Trophoblast cell (in vitro differentiated cells and primary cell): ENCODE measurements around the gene THOC6.

Source experiments
- DNase-seq, 2 donors: peaks; one replicate each; pipeline ENCODE4 v3.0.0-alpha.2; 2016
- H2AFZ ChIP-seq: 2 replicates; pipeline ENCODE4 v1.6.1; 2013; ENCODE audit warnings: low read length, moderate library complexity, mild to moderate bottlenecking; ENCODE audit not compliant: insufficient read depth, poor library complexity
- H2AK5ac ChIP-seq: 2 replicates; pipeline ENCODE4 v1.6.1; 2013; ENCODE audit warnings: mild to moderate bottlenecking, low read length
- H2BK120ac ChIP-seq: 2 replicates; pipeline ENCODE4 v1.6.1; 2013; ENCODE audit warnings: low read length, mild to moderate bottlenecking, moderate library complexity; ENCODE audit not compliant: insufficient read depth, poor library complexity
- H2BK12ac ChIP-seq: 2 replicates; pipeline ENCODE4 v1.6.1; 2013; ENCODE audit warnings: mild to moderate bottlenecking, low read length, moderate library complexity
- H2BK5ac ChIP-seq: 2 replicates; pipeline ENCODE4 v1.6.1; 2013; ENCODE audit warnings: low read length, low read depth, moderate library complexity, mild to moderate bottlenecking; ENCODE audit not compliant: poor library complexity
- H3K14ac ChIP-seq: 2 replicates; pipeline ENCODE4 v1.6.1; 2013; ENCODE audit warnings: mild to moderate bottlenecking, low read length
- H3K18ac ChIP-seq: 2 replicates; pipeline ENCODE4 v1.6.1; 2013; ENCODE audit warnings: mild to moderate bottlenecking, low read length
- H3K23ac ChIP-seq: 2 replicates; pipeline ENCODE4 v1.6.1; 2013; ENCODE audit warnings: low read length
- H3K27ac ChIP-seq: 2 replicates; pipeline ENCODE4 v1.5.1; 2013; ENCODE audit warnings: low read depth, mild to moderate bottlenecking, inconsistent platforms, low read length, moderate library complexity
- H3K27me3 ChIP-seq: 2 replicates; pipeline ENCODE4 v1.6.1; 2013; ENCODE audit warnings: inconsistent platforms, mild to moderate bottlenecking, low read length, moderate library complexity; ENCODE audit not compliant: insufficient read depth
- H3K36me3 ChIP-seq, 2 experiments: 1 replicate in 1 of 2; 2 replicates in 1 of 2; pipeline ENCODE4 v1.6.1; 2013; ENCODE audit warnings: low read length in 2 of 2, mild to moderate bottlenecking in 2 of 2, moderate library complexity in 1 of 2; ENCODE audit not compliant: insufficient read depth in 2 of 2, control insufficient read depth in 1 of 2
- H3K4ac ChIP-seq: 2 replicates; pipeline ENCODE4 v1.6.1; 2013; ENCODE audit warnings: low read depth, mild to moderate bottlenecking, low read length, moderate library complexity
- H3K4me1 ChIP-seq, 2 experiments: 1 replicate in 1 of 2; 2 replicates in 1 of 2; pipeline ENCODE4 v1.6.1; 2013; ENCODE audit warnings: low read length in 2 of 2, mild to moderate bottlenecking in 2 of 2, moderate library complexity in 1 of 2; ENCODE audit not compliant: insufficient read depth in 2 of 2, control insufficient read depth in 1 of 2
- H3K4me2 ChIP-seq: 2 replicates; pipeline ENCODE4 v1.6.1; 2013; ENCODE audit warnings: inconsistent platforms, mild to moderate bottlenecking, low read length, moderate library complexity
- H3K4me3 ChIP-seq: 2 replicates; pipeline ENCODE4 v1.5.1; 2013; ENCODE audit warnings: mild to moderate bottlenecking, low read depth, low read length, inconsistent platforms
- H3K79me1 ChIP-seq: one replicate; pipeline ENCODE4 v1.6.1; 2013; ENCODE audit warnings: low read length
- H3K79me2 ChIP-seq: 2 replicates; pipeline ENCODE4 v1.6.1; 2013; ENCODE audit warnings: low read length, mild to moderate bottlenecking; ENCODE audit not compliant: control insufficient read depth, insufficient read depth, poor library complexity
- H3K9ac ChIP-seq: 2 replicates; pipeline ENCODE4 v1.6.1; 2013; ENCODE audit warnings: mild to moderate bottlenecking, low read length
- H3K9me3 ChIP-seq: 2 replicates; pipeline ENCODE4 v1.6.1; 2013; ENCODE audit warnings: low read depth, mild to moderate bottlenecking, control low read depth, inconsistent platforms, low read length; ENCODE audit not compliant: insufficient read depth
- H4K12ac ChIP-seq: 2 replicates; pipeline ENCODE4 v1.6.1; 2013; ENCODE audit warnings: low read depth, mild to moderate bottlenecking, low read length, moderate library complexity
- H4K8ac ChIP-seq: 2 replicates; pipeline ENCODE4 v1.6.1; 2013; ENCODE audit warnings: low read depth, mild to moderate bottlenecking, low read length, moderate library complexity
- H4K91ac ChIP-seq: one replicate; pipeline ENCODE4 v1.6.1; 2013; ENCODE audit warnings: low read depth, mild to moderate bottlenecking, low read length, moderate library complexity
- WGBS: extraction: QIAGEN DNeasy Blood & Tissue Kit; methylation state at CpG from one replicate; pipeline ENCODE4 v1.1.7; 2013; ENCODE audit warnings: missing lambda C conversion rate; ENCODE audit not compliant: insufficient read length, insufficient coverage; ENCODE audit errors: extremely low coverage; 5-methylcytosine and 5-hydroxymethylcytosine counted together

THOC6 gene

DNA sequence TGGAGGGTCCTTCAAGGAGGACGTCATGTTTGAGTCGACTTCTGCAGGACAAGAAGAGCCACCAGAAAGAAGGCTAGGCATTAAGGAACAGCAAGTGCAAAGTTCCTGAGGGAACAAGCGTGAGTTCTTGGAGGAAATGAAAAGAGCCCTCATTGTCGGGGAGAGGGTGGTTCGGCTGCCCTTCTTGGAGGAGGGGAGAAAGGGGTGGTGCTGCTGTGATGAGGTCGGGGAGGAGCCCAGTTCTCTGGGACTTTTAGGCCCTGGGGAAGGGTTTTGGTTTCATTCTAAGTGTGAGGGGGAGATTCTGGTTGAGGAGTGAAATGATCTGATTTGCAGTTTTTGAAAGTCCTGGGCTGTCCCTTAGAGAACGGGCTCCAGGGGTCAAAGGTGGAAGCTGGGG, 8.8 kb downstream of the THOC6 start:
- H4K8ac ChIP-seq: no peak overlapping the region
- no peak overlapping the region for H4K91ac ChIP-seq
- no peak overlapping the region for H3K4me3 ChIP-seq
- no peak overlapping the region for H2AK5ac ChIP-seq
- H3K79me1 ChIP-seq: no peaks in the 10 kb centered on the region
- no CpG with 5 or more reads among the region's 7 CpGs for WGBS
- no peak overlapping the region for H3K4ac ChIP-seq
- no peak overlapping the region for H3K4me2 ChIP-seq
- H4K12ac ChIP-seq: no peak overlapping the region
- H2AFZ ChIP-seq: no peak overlapping the region
- no peak overlapping the region for H3K23ac ChIP-seq
- DNase-seq: no peak
- H3K9me3 ChIP-seq: no peaks in the 10 kb centered on the region
- peaks cover 10 to 11% of the 10 kb centered on the region in 2 experiments for H3K4me1 ChIP-seq
- no peak overlapping the region for H2BK120ac ChIP-seq
- H3K27ac ChIP-seq: no peak overlapping the region
- no peaks in the 10 kb centered on the region for H3K79me2 ChIP-seq
- H3K18ac ChIP-seq: no peak overlapping the region
- H2BK12ac ChIP-seq: no peak overlapping the region
- no peak overlapping the region for H2BK5ac ChIP-seq
- no peak overlapping the region for H3K9ac ChIP-seq
- no peaks in the 10 kb centered on the region for H3K36me3 ChIP-seq
- H3K14ac ChIP-seq: no peak overlapping the region
- H3K27me3 ChIP-seq: peaks cover 10% of the 10 kb centered on the region

DNA sequence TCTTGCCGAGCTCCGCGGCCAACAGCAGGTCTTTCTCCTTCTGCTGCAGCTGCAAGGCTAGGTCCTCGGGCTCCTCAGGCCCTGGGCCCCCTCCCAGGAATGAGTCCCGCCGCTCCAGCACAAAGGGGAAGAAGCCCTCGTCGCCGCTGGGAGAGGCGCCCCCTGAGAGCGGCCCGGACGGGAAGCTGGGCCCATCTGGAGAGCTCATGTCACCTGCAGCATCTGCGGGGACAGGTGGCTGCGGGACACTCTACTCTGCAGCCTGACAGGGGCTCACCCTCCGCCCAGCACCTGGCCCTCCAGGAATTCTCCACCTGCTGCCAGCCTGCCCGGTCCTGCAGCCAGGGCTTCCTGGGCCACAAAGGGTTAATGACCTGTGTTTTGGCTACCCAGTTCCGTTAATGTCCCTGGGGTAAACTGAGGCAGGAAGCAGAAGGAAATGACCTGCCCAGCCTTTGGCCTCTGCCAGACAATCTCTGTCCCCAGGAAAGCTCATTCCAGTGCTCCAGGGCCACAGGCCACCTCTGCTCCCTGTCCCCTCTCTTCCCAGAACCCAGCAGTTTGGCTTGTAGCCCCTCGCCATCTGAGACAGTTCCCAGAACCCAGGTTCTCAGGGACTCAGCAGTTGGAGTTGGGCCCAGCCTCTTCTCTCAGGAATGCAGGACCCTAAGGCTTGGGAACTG, 11.6 kb downstream of the THOC6 start:
- no peak overlapping the region for H3K4me3 ChIP-seq
- H3K4ac ChIP-seq: no peak overlapping the region
- no CpG with 5 or more reads among the region's 19 CpGs for WGBS
- H4K8ac ChIP-seq: no peak overlapping the region
- H4K12ac ChIP-seq: no peak overlapping the region
- H2AFZ ChIP-seq: no peak overlapping the region
- DNase-seq: no peak
- H3K36me3 ChIP-seq: no peaks in the 10 kb centered on the region
- H3K79me1 ChIP-seq: peaks cover 1% of the 10 kb centered on the region
- H3K9me3 ChIP-seq: no peaks in the 10 kb centered on the region
- no peak overlapping the region for H2BK5ac ChIP-seq
- no peak overlapping the region for H2BK12ac ChIP-seq
- no peaks in the 10 kb centered on the region for H3K79me2 ChIP-seq
- no peak overlapping the region for H3K4me2 ChIP-seq
- no peak overlapping the region for H3K23ac ChIP-seq
- no peak overlapping the region for H3K27ac ChIP-seq
- no peak overlapping the region for H3K18ac ChIP-seq
- peaks cover 5 to 7% of the 10 kb centered on the region in 2 experiments for H3K4me1 ChIP-seq
- no peak overlapping the region for H4K91ac ChIP-seq
- H2AK5ac ChIP-seq: no peak overlapping the region
- no peak overlapping the region for H3K14ac ChIP-seq
- H3K9ac ChIP-seq: no peak overlapping the region
- peaks cover 10% of the 10 kb centered on the region for H3K27me3 ChIP-seq
- H2BK120ac ChIP-seq: no peak overlapping the region

DNA sequence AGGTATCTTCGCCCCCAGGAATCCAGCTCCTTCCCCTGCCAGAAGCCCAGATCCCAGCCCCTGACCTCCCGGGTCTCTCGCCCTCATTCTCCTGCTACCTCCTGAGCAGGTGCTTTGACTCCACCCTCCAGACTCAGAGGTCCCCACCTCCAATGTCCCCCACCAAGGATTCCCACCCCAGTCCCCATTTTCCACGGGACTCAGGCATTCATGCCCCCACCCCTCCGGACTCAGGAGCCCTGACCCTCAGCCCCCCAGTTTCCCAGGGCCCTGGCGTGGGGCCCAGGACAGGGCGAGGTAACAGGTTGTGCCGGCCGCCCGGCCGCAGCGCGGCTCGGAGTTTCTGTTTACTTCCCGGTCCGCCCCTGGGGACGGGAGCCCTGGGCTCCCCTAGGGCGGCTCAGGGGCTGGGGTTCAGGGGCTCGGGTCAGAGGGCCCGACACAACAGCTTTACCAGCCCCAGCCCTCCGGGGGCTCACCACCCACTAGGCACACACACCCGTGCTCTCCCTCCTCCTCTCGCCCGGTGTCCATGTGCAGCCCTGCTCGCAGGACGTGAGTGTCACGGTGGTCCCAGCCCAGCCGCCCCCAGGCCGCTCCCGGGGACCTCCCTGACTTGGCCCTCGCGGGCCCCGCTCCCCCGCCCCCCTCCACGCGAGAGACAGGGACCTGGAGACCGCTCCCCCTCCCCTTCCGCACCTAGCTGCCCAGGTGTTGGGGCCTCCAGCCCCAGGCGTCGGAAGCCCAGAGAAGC, 12.3 kb downstream of the THOC6 start:
- H3K14ac ChIP-seq: peak overlapping the region; percentile 25
- no peak overlapping the region for H3K23ac ChIP-seq
- no peak for DNase-seq
- peak overlapping the region; percentile 51 for H3K4me2 ChIP-seq
- H3K9me3 ChIP-seq: no peaks in the 10 kb centered on the region
- H3K9ac ChIP-seq: no peak overlapping the region
- H3K4me1 ChIP-seq: peaks cover 5 to 7% of the 10 kb centered on the region in 2 experiments
- no peak overlapping the region for H3K27ac ChIP-seq
- H2BK5ac ChIP-seq: no peak overlapping the region
- no peak overlapping the region for H2BK120ac ChIP-seq
- no CpG with 5 or more reads among the region's 40 CpGs for WGBS
- no peaks in the 10 kb centered on the region for H3K36me3 ChIP-seq
- peak overlapping the region; percentile 26 for H3K4me3 ChIP-seq
- no peak overlapping the region for H2AK5ac ChIP-seq
- H3K79me1 ChIP-seq: peaks cover 1% of the 10 kb centered on the region
- peak overlapping the region; percentile 28 for H4K12ac ChIP-seq
- H3K27me3 ChIP-seq: peaks cover 10% of the 10 kb centered on the region
- H4K91ac ChIP-seq: no peak overlapping the region
- H4K8ac ChIP-seq: no peak overlapping the region
- H2BK12ac ChIP-seq: no peak overlapping the region
- H3K79me2 ChIP-seq: no peaks in the 10 kb centered on the region
- no peak overlapping the region for H3K4ac ChIP-seq
- H3K18ac ChIP-seq: no peak overlapping the region
- H2AFZ ChIP-seq: no peak overlapping the region

DNA sequence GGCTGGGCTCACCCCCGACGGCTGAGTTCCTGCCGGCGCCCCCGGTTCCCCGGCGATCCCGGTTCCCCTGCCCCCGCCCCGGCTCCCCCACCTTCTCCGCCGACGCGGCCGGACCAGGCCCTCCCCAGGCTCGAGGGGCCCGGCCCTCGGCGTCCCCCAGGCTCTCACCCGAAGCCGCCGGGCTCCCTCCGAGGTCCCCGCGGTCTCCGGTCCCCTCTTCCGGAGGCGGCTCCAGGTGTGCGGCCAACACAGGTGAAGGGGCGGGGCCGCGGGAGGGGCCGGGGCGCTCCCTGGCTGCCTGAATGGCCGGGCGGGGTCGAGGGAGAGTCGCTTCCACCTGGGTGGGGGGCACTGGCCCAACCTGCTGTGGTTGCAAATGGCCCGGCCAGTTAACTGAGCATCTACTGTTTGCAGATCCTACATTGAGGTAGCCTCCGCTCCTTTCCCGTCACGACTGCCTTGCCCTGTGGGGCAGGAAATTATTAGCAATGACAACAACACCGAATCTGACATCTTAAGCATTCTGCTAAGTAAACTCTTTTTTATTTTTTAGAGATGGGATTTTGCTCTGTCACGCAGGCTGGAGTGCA, 13.0 kb downstream of the THOC6 start, which contains the start of gene BICDL2:
BICDL2 (minus strand) TSS at position 219 of the 590 bp plus-strand sequence. CDS start 1,448 bp downstream, outside the sequence.
- Histone ChIP-seq H3K18ac (no peak within 1 kb of the TSS), H3K79me2 (no peaks in the 10 kb centered on the region), H2AFZ (no peak within 1 kb of the TSS), H2BK120ac (no peak within 1 kb of the TSS), H3K23ac (no peak within 1 kb of the TSS), H3K4me1 (peaks cover 3 to 5% of the 10 kb centered on the region in 2 experiments), H3K27me3 (peaks cover 10% of the 10 kb centered on the region), H3K9me3 (no peaks in the 10 kb centered on the region), H2BK5ac (no peak within 1 kb of the TSS), H3K36me3 (no peaks in the 10 kb centered on the region), H4K91ac (no peak within 1 kb of the TSS), H2BK12ac (no peak within 1 kb of the TSS), H3K9ac (no peak within 1 kb of the TSS), H3K14ac (peak within 1 kb of the TSS; percentile 25), H3K4me3 (peak within 1 kb of the TSS; percentile 26), H3K4ac (no peak within 1 kb of the TSS), H3K79me1 (peaks cover 1% of the 10 kb centered on the region), H2AK5ac (no peak within 1 kb of the TSS), H3K27ac (no peak within 1 kb of the TSS), H4K12ac (peak within 1 kb of the TSS; percentile 28), H3K4me2 (peak within 1 kb of the TSS; percentile 51), H4K8ac (no peak within 1 kb of the TSS)
- DNase-seq: no peak
- WGBS: no CpG with 5 or more reads among the region's 44 CpGs
